Muscle layer of duodenum (tissue), 2 donors: Measurements from ENCODE around the gene UTP18.
A peak's percentile ranks its signal among the peaks of the same experiment; 100 is the strongest.
"Not testable (repeated sequence)": the region's sequence is repeated elsewhere in the genome, so short reads cannot be mapped to it uniquely, and the experiment has no call there.

Experiments
- H3K27ac ChIP-seq: one replicate; pipeline ENCODE4 v1.7.0; 2013; ENCODE audit warnings: mild to moderate bottlenecking, low read length
- H3K27me3 ChIP-seq: one replicate; pipeline ENCODE4 v1.7.0; 2013; ENCODE audit warnings: low read depth, mild to moderate bottlenecking, control low read depth, low read length
- H3K36me3 ChIP-seq, 2 donors: one replicate each; pipeline ENCODE4 v1.7.0; 2013; ENCODE audit warnings: low read length in 2 of 2, control low read depth in 1 of 2, mild to moderate bottlenecking in 1 of 2; ENCODE audit not compliant: insufficient read depth in 2 of 2, control insufficient read depth in 1 of 2
- H3K4me1 ChIP-seq, 2 donors: one replicate each; pipeline ENCODE4 v1.7.0; 2013; ENCODE audit warnings: low read length in 2 of 2, mild to moderate bottlenecking in 2 of 2, control low read depth in 1 of 2, moderate library complexity in 1 of 2; ENCODE audit not compliant: insufficient read depth in 2 of 2, control insufficient read depth in 1 of 2
- H3K4me3 ChIP-seq, 2 donors: one replicate each; pipeline ENCODE4 v1.7.0; 2013; ENCODE audit warnings: low read length in 2 of 2, low read depth in 1 of 2, mild to moderate bottlenecking in 1 of 2
- H3K9me3 ChIP-seq, 2 donors: one replicate each; pipeline ENCODE4 v1.7.0; 2013; ENCODE audit warnings: low read length in 2 of 2, control low read depth in 1 of 2, mild to moderate bottlenecking in 1 of 2; ENCODE audit not compliant: control insufficient read depth in 1 of 2
- donor health status: healthy.

The UTP18 gene

GRCh38 chr17:51260237-51261023 is at the start of gene UTP18:
Gene UTP18 (plus strand): TSS chr17:51260546. CDS start chr17:51260585, 39 bp downstream.
- Histone ChIP-seq H3K4me1 (peaks cover 12 to 41% of the 10 kb centered on the region in 2 donors), H3K36me3 (peaks cover 4 to 8% of the 10 kb centered on the region in 2 donors), H3K9me3 (no peaks in the 10 kb centered on the region), H3K27me3 (no peaks in the 10 kb centered on the region), H3K27ac (peak within 1 kb of the TSS; percentile 99), H3K4me3 (peak within 1 kb of the TSS; percentile 94 to 99)

GRCh38 chr17:51214920-51215319 is 45.4 kb upstream of the UTP18 start:
- Histone ChIP-seq H3K27ac (no peak overlapping the region), H3K4me1 (peaks cover 0 to 5% of the 10 kb centered on the region in 2 donors), H3K9me3 (no peaks in the 10 kb centered on the region), H3K4me3 (no peak overlapping the region), H3K36me3 (peaks cover 29 to 33% of the 10 kb centered on the region in 2 donors), H3K27me3 (no peaks in the 10 kb centered on the region)

GRCh38 chr17:51217946-51218345 is 42.4 kb upstream of the UTP18 start:
- H3K9me3 ChIP-seq, result no peaks in the 10 kb centered on the region
- no peak overlapping the region for H3K4me3 ChIP-seq
- no peak overlapping the region for H3K27ac ChIP-seq
- H3K36me3 ChIP-seq, result peaks cover 36 to 39% of the 10 kb centered on the region in 2 donors
- no peaks in the 10 kb centered on the region for H3K27me3 ChIP-seq
- peaks cover 0 to 5% of the 10 kb centered on the region in 2 donors for H3K4me1 ChIP-seq

GRCh38 chr17:51221322-51221721 is 39.0 kb upstream of the UTP18 start:
- no peak overlapping the region for H3K27ac ChIP-seq
- no peaks in the 10 kb centered on the region for H3K9me3 ChIP-seq
- no peak overlapping the region for H3K4me3 ChIP-seq
- no peaks in the 10 kb centered on the region for H3K27me3 ChIP-seq
- peaks cover 28 to 44% of the 10 kb centered on the region in 2 donors for H3K36me3 ChIP-seq
- no peaks in the 10 kb centered on the region for H3K4me1 ChIP-seq

- H3K27me3 ChIP-seq, result no peaks in the 10 kb centered on the region
- no peak overlapping the region for H3K4me3 ChIP-seq
- no peak overlapping the region for H3K27ac ChIP-seq
- H3K4me1 ChIP-seq, result no peaks in the 10 kb centered on the region
- no peaks in the 10 kb centered on the region for H3K9me3 ChIP-seq
- H3K36me3 ChIP-seq, result peaks cover 7 to 18% of the 10 kb centered on the region in 2 donors
These were observed 35.7 kb upstream of the UTP18 start for GRCh38 chr17:51224402-51225262.

- H3K27me3 ChIP-seq, H3K27ac ChIP-seq, H3K36me3 ChIP-seq, H3K4me1 ChIP-seq, H3K9me3 ChIP-seq, H3K4me3 ChIP-seq: not testable (repeated sequence)
These were observed 34.8 kb upstream of the UTP18 start for GRCh38 chr17:51225523-51225922.

- Histone ChIP-seq H3K4me3 (no peak overlapping the region), H3K27ac (no peak overlapping the region), H3K36me3 (peaks cover 0 to 5% of the 10 kb centered on the region in 2 donors), H3K9me3 (no peaks in the 10 kb centered on the region), H3K4me1 (no peaks in the 10 kb centered on the region), H3K27me3 (no peaks in the 10 kb centered on the region)
These were observed 32.2 kb upstream of the UTP18 start for GRCh38 chr17:51228161-51228560.

GRCh38 chr17:51229889-51230288 is 30.5 kb upstream of the UTP18 start:
- Histone ChIP-seq H3K4me1 (no peaks in the 10 kb centered on the region), H3K36me3 (no peaks in the 10 kb centered on the region), H3K4me3 (no peak overlapping the region), H3K9me3 (no peaks in the 10 kb centered on the region), H3K27ac (no peak overlapping the region), H3K27me3 (no peaks in the 10 kb centered on the region)

GRCh38 chr17:51230306-51230705 is 30.0 kb upstream of the UTP18 start:
- Histone ChIP-seq H3K36me3 (no peaks in the 10 kb centered on the region), H3K4me1 (no peaks in the 10 kb centered on the region), H3K27ac (no peak overlapping the region), H3K9me3 (no peaks in the 10 kb centered on the region), H3K27me3 (no peaks in the 10 kb centered on the region), H3K4me3 (no peak overlapping the region)

GRCh38 chr17:51231999-51232398 is 28.3 kb upstream of the UTP18 start:
- no peak overlapping the region for H3K27ac ChIP-seq
- no peaks in the 10 kb centered on the region for H3K9me3 ChIP-seq
- H3K27me3 ChIP-seq, result no peaks in the 10 kb centered on the region
- H3K36me3 ChIP-seq, result no peaks in the 10 kb centered on the region
- no peaks in the 10 kb centered on the region for H3K4me1 ChIP-seq
- H3K4me3 ChIP-seq, result no peak overlapping the region

- Histone ChIP-seq H3K4me3 (no peak overlapping the region), H3K4me1 (no peaks in the 10 kb centered on the region), H3K27ac (no peak overlapping the region), H3K36me3 (no peaks in the 10 kb centered on the region), H3K9me3 (no peaks in the 10 kb centered on the region), H3K27me3 (no peaks in the 10 kb centered on the region)
These were observed 26.2 kb upstream of the UTP18 start for GRCh38 chr17:51234162-51234561.
